ENCODE measurements around the gene EPM2A.

Gene EPM2A

DNA sequence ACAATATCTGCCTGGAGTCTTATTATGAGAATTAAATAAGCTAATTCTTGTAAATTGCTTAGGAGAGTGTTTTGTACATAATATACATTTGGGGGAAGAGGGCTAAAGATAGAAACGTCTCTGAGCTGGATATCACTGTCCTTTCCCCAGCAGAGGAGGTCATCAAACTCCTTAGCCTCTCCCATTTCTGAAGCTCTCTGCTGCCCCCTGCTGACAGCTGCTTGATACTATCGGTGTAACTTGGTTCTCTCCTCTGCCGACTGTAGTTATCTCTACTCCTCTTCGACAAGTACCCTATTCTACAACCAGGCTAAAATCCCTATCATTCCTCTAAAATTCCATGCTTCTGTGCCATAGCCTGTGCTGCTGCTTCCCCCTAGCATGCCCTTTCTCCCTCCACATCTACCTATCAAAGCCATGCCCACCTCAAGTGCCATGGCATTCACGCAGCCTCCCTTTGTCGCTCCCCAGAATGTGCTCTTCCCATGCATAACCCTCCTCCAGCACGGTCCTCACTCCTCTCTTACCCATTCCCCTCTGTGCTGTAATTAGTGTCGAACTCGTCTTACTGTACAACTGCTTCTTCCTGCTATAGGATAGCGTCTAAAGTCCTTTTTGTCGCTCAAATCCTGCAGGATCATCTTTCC, 101.2 kb downstream of the EPM2A start:
- TF ChIP-seq CTCF (IDR thresholded peaks at IDR 0.05; ENCODE audit: low read depth, low read length, missing control alignments), result peak; percentile 92
- H3K4me3 ChIP-seq (ENCODE audit: low read depth, low read length), result no peak overlapping the region
- DNase-seq (ENCODE audit: low read depth), result peak; percentile 43

DNA sequence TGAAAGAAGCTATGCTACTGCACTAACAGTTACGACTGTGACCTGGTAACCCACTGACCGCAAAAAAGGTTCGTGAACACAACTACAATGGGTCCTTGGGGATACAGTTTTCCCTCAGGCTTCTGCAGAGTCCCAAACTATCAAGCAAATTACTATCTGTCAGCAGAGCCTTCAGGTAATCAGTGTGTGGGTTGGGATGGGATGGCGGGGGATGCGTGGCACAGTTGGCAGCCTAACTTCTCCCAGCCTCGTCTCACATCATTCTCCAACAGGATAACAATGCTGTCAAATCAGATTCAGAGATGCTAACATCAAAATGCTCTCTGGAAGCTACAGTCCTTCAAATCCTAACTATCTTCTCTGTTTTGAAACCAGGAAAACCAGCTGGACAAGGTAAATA, 102.3 kb downstream of the EPM2A start:
- no peak overlapping the region for H3K4me3 ChIP-seq (ENCODE audit: low read depth, low read length)
- no peak for TF ChIP-seq CTCF (IDR thresholded peaks at IDR 0.05; ENCODE audit: low read depth, low read length, missing control alignments)

DNA sequence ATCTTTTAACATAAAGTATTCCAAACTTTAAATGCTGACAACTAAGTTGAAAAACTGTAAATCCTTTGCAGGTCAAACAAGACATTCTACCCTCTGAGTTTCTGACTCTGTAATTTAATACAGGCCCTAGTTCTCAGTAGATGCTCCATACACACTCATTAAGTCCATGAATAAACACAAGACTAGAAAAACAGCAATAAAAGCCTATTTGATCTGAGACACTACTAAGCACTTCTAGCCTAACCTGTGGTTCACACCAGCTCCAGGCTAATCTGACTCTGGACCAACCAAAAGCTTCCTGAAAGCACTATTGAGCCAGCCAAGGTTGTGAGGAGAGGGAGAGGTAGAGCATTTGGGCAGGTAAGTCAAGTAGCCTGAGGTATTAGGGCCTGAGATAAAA, 103.9 kb downstream of the EPM2A start:
- no peak for DNase-seq (ENCODE audit: low read depth)
- TF ChIP-seq CTCF (IDR thresholded peaks at IDR 0.05; ENCODE audit: low read depth, low read length, missing control alignments), result no peak
- H3K4me3 ChIP-seq (ENCODE audit: low read depth, low read length), result no peak overlapping the region

More for the DNA sequence above, 102.3 kb downstream of the EPM2A start:
- no peak for DNase-seq (ENCODE audit: low read depth)

DNA sequence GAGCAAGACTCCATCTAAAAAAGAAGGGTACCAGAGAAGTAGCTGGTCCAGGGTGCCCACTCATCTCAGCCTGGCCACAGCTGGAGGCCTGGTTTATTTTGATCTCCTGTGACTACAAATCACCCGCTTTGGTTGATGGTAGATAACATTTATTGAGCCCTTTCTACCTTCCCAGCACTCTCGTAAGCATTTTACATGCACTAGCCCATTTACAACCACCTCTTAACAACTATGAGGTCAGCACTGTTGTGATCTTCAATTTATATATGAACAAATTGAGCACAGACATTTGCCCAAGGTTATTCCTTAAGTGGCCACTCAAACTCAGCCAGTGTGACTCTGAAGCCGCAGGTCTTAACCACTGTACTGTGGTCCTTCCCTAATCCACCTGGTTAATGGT, 104.7 kb downstream of the EPM2A start:
- no peak for TF ChIP-seq CTCF (IDR thresholded peaks at IDR 0.05; ENCODE audit: low read depth, low read length, missing control alignments)
- H3K4me3 ChIP-seq (ENCODE audit: low read depth, low read length), result no peak overlapping the region
- no peak for DNase-seq (ENCODE audit: low read depth)

DNA sequence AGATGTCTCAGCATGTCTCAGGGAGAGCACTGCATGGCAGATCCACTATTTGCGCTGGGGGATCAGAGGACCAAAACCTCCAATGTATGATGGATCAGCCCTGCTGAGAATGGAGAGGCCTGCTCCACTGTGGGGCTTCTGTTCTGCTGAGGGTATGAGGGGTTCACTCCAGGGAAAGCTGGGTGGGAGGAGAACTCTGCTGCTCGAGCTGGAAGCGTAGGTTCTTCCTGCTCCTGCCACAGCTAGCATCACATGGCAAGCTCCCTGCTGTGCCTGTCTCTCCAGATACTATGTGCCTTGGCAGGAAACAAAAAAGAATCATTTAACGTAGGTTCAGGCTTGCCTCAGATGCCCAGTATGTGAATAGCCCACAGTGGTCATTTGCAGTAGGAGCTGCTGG, 105.8 kb downstream of the EPM2A start:
- TF ChIP-seq CTCF (IDR thresholded peaks at IDR 0.05; ENCODE audit: low read depth, low read length, missing control alignments), result no peak
- no peak for DNase-seq (ENCODE audit: low read depth)
- H3K4me3 ChIP-seq (ENCODE audit: low read depth, low read length), result no peak overlapping the region

DNA sequence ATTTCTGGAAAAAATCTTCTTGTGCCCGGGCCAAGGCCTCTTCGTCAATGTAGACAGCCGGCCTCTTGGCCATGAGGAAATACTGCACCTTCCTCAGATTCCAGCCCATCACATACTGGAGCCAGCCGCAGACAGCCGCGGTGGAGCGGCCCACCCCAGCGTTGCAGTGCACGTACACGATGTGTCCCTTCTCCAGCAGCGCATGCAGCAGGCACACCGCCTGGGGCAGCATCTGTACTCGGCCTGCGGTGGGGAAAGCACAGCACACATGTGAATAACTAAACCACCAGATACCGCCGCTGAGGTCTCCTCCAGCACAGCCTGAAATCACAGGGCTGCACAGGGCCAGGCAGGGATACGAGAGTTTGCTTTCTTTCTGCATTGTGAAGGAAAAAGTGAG, 107.9 kb downstream of the EPM2A start:
- DNase-seq (ENCODE audit: low read depth), result no peak
- no peak overlapping the region for H3K4me3 ChIP-seq (ENCODE audit: low read depth, low read length)
- no peak for TF ChIP-seq CTCF (IDR thresholded peaks at IDR 0.05; ENCODE audit: low read depth, low read length, missing control alignments)

DNA sequence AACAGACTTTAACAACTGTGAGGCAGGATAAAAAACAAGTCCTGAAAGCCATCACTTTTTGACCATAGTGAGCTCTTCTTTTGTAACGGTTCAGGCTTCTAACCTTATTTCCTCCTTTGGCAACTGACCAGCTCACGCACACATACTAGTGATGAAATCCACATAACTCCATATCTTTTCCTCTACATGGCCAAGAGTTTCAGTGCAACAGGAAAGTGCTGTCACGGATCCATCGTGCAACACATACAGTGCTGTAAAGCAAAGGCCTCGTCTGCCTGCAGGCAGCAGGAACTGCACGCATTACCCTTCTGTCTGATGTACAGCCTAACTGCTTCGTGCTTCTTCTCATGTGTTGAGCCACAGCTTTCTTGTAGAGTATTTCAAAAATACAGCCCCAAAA, 108.5 kb downstream of the EPM2A start:
- DNase-seq (ENCODE audit: low read depth), result no peak
- no peak for TF ChIP-seq CTCF (IDR thresholded peaks at IDR 0.05; ENCODE audit: low read depth, low read length, missing control alignments)
- no peak overlapping the region for H3K4me3 ChIP-seq (ENCODE audit: low read depth, low read length)
